Activated CD8-positive, alpha-beta T cell treated with anti-CD3 and anti-CD28 coated beads for 36 hours (primary cell): ENCODE data around the gene XXYLT1. TPM values are rescaled to one million over a fixed set of nuclear protein-coding genes. Genes with fewer than 3 reads are reported as not detected.
A peak's percentile ranks its signal among the peaks of the same experiment; 100 is the strongest.

Experiments used
- ATAC-seq: fragments of 200-7000 bp; cut with Tn5 transposase; one replicate; pipeline ENCODE4 v1.10.0; 2021; ENCODE audit warnings: mild to moderate bottlenecking, moderate library complexity
- CTCF ChIA-PET: fragments of 350-600 bp; sonication (Branson Sonifier 250); formaldehyde crosslinking; loops from one replicate; lab custom pipeline; 2021; ENCODE audit warnings: antibody characterized with exemption; lab: Charles Lee
- POLR2A ChIA-PET: fragments of 350-600 bp; sonication (Branson Sonifier 250); formaldehyde crosslinking; loops from one replicate; lab custom pipeline; 2021; ENCODE audit warnings: antibody characterized with exemption; lab: Charles Lee
- DNase-seq: peaks from one replicate; pipeline ENCODE4 v3.0.0-alpha.2; 2020
- H3K27ac Mint-ChIP-seq: one replicate; pipeline ENCODE4 v1.8.0; 2021; ENCODE audit warnings: mild to moderate bottlenecking, mixed read lengths
- H3K27me3 Mint-ChIP-seq: one replicate; pipeline ENCODE4 v1.8.0; 2021; ENCODE audit warnings: mixed read lengths
- H3K36me3 Mint-ChIP-seq: one replicate; pipeline ENCODE4 v1.8.0; 2021; ENCODE audit warnings: low read depth, mixed read lengths
- H3K4me1 Mint-ChIP-seq: one replicate; pipeline ENCODE4 v1.8.0; 2021; ENCODE audit warnings: low read depth, mixed read lengths
- H3K4me3 Mint-ChIP-seq: one replicate; pipeline ENCODE4 v1.8.0; 2021; ENCODE audit warnings: mild to moderate bottlenecking, moderate library complexity, mixed read lengths
- H3K9me3 Mint-ChIP-seq: one replicate; pipeline ENCODE4 v1.8.0; 2021; ENCODE audit warnings: mixed read lengths
- CTCF ChIP-seq: fragments of 200-600 bp; IDR thresholded peaks from one replicate; pipeline ENCODE4 v1.8.0; 2022; ENCODE audit warnings: antibody characterized with exemption, mild to moderate bottlenecking
- intact Hi-C: fragments of 100-400 bp; cut with micrococcal nuclease; formaldehyde crosslinking; loops from one replicate; pipeline ENCODE4 v1.10.0; 2022
- total RNA-seq, 2 experiments: library from RNA; stranded (reverse); gene quantifications; one replicate each; pipeline ENCODE4 v1.2.3, GENCODE V29; 2021

The XXYLT1 gene
- total RNA-seq, 2 experiments from 2014 or later = 8.4 to 9.6 TPM

GRCh38 chr3:195238586-195239118 is 32.3 kb downstream of the XXYLT1 start:
- ChIA-PET POLR2A (no interaction called here), CTCF (no interaction called here)
- H3K4me3 Mint-ChIP-seq = no peak overlapping the region
- no peak for TF ChIP-seq CTCF
- peaks cover 16% of the 10 kb centered on the region for H3K36me3 Mint-ChIP-seq
- intact Hi-C loops = no loop called here
- peak overlapping the region; percentile 63 for H3K27ac Mint-ChIP-seq
- peaks cover 10% of the 10 kb centered on the region for H3K4me1 Mint-ChIP-seq
- DNase-seq (no peak), ATAC-seq (peak; percentile 64)
- peaks cover 11% of the 10 kb centered on the region for H3K9me3 Mint-ChIP-seq
- no peaks in the 10 kb centered on the region for H3K27me3 Mint-ChIP-seq

- no peaks in the 10 kb centered on the region for H3K27me3 Mint-ChIP-seq
- ATAC-seq (peak; percentile 34), DNase-seq (no peak)
- no peak for TF ChIP-seq CTCF
- POLR2A ChIA-PET = no interaction called here
- CTCF ChIA-PET = no interaction called here
- peaks cover 10% of the 10 kb centered on the region for H3K4me1 Mint-ChIP-seq
- peak overlapping the region; percentile 63 for H3K27ac Mint-ChIP-seq
- peaks cover 13% of the 10 kb centered on the region for H3K9me3 Mint-ChIP-seq
- no peak overlapping the region for H3K4me3 Mint-ChIP-seq
- H3K36me3 Mint-ChIP-seq = peaks cover 16% of the 10 kb centered on the region
- intact Hi-C loops = no loop called here
Observed at GRCh38 chr3:195238081-195238571, 32.8 kb downstream of the XXYLT1 start.

- Mint-ChIP-seq H3K9me3 (peaks cover 13% of the 10 kb centered on the region), H3K27ac (no peak overlapping the region), H3K4me1 (peaks cover 10% of the 10 kb centered on the region), H3K27me3 (no peaks in the 10 kb centered on the region), H3K36me3 (peaks cover 16% of the 10 kb centered on the region), H3K4me3 (no peak overlapping the region)
- no peak for TF ChIP-seq CTCF
- intact Hi-C loops = no loop called here
- ATAC-seq (no peak), DNase-seq (no peak)
- CTCF ChIA-PET = interaction anchor here (1.0 kb wide), 1 partner anchor 130 kb away, joined by 3 read pairs; no protein-coding TSS in a partner anchor
- POLR2A ChIA-PET = no interaction called here
Observed at GRCh38 chr3:195236801-195237570, 34.0 kb downstream of the XXYLT1 start.

GRCh38 chr3:195236076-195236798 is 34.7 kb downstream of the XXYLT1 start:
- CTCF ChIA-PET = interaction anchor here (1.0 kb wide), 1 partner anchor 130 kb away, joined by 3 read pairs; no protein-coding TSS in a partner anchor
- no peak for TF ChIP-seq CTCF
- H3K9me3 Mint-ChIP-seq = peaks cover 13% of the 10 kb centered on the region
- intact Hi-C loops = no loop called here
- no peaks in the 10 kb centered on the region for H3K27me3 Mint-ChIP-seq
- H3K4me1 Mint-ChIP-seq = peaks cover 10% of the 10 kb centered on the region
- no peak overlapping the region for H3K4me3 Mint-ChIP-seq
- POLR2A ChIA-PET = no interaction called here
- DNase-seq (no peak), ATAC-seq (no peak)
- H3K36me3 Mint-ChIP-seq = peaks cover 16% of the 10 kb centered on the region
- H3K27ac Mint-ChIP-seq = no peak overlapping the region
